Upper lobe of left lung (tissue), 6 donors: ENCODE measurements around the gene COL18A1. TPM values are rescaled to one million over a fixed set of nuclear protein-coding genes. Genes with fewer than 3 reads are reported as not detected.
"Not testable (repeated sequence)": the region's sequence is repeated elsewhere in the genome, so short reads cannot be mapped to it uniquely, and the experiment has no call there.

Source experiments
- ATAC-seq, 2 donors: fragments of 200-7000 bp; cut with Tn5 transposase; one replicate each; pipeline ENCODE4 v1.9.1; 2022; ENCODE audit warnings: mild to moderate bottlenecking in 2 of 2, moderate library complexity in 2 of 2; ENCODE audit not compliant: low FRiP score in 2 of 2
- DNase-seq, 2 donors: peaks; one replicate each; pipeline ENCODE4 v3.0.0-alpha.2; 2019 to 2020
- H3K27ac ChIP-seq, 4 donors: fragments of 200-600 bp; sonication (generic); one replicate each; pipeline ENCODE4 v1.5.1; 2016 to 2019
- H3K27me3 ChIP-seq, 4 donors: fragments of 200-600 bp; sonication (generic); one replicate each; pipeline ENCODE4 v1.5.1; 2017 to 2019
- H3K36me3 ChIP-seq, 4 donors: fragments of 200-600 bp; sonication (generic); one replicate each; pipeline ENCODE4 v1.5.1; 2016 to 2019
- H3K4me1 ChIP-seq, 4 donors: fragments of 200-600 bp; sonication (generic); one replicate each; pipeline ENCODE4 v1.5.1; 2018 to 2019
- H3K4me3 ChIP-seq, 4 donors: fragments of 200-600 bp; sonication (generic); one replicate each; pipeline ENCODE4 v1.5.1; 2017 to 2019; ENCODE audit warnings: mild to moderate bottlenecking in 2 of 4, moderate library complexity in 1 of 4
- H3K9me3 ChIP-seq, 4 donors: fragments of 200-600 bp; sonication (generic); one replicate each; pipeline ENCODE4 v1.5.1; 2018 to 2019
- CTCF ChIP-seq, 6 experiments: fragments of 450-650 bp in 4 of 6; fragments of 200-600 bp in 2 of 6; sonication (generic) in 2 of 6; IDR thresholded peaks; one replicate each; pipeline ENCODE4 v1.5.1; 2016 to 2019; ENCODE audit warnings: antibody characterized with exemption in 6 of 6
- EP300 ChIP-seq, 4 donors: sonication (generic); formaldehyde crosslinking; IDR thresholded peaks; one replicate each; pipeline ENCODE4 v1.5.1; 2017; ENCODE audit warnings: antibody characterized with exemption in 4 of 4, control low read depth in 2 of 4
- POLR2A ChIP-seq, 4 donors: fragments of 450-650 bp; IDR thresholded peaks; one replicate each; pipeline ENCODE4 v1.5.1; 2016 to 2017; ENCODE audit warnings: antibody characterized with exemption in 4 of 4, mild to moderate bottlenecking in 2 of 4
- POLR2AphosphoS5 ChIP-seq, 2 donors: sonication (generic); formaldehyde crosslinking; IDR thresholded peaks; one replicate each; pipeline ENCODE4 v1.5.1; 2017; ENCODE audit warnings: antibody characterized with exemption in 2 of 2
- WGBS, 2 donors: methylation state at CpG; one replicate each; pipeline ENCODE4 v1.1.5; 2017 to 2018; 5-methylcytosine and 5-hydroxymethylcytosine counted together
- total RNA-seq, 6 donors: library from RNA; depleted of rRNA in 4 of 6; stranded (reverse); fragments of >200 nt in 4 of 6; gene quantifications; one replicate each; pipeline versions ENCODE4 v1.1.0 to v1.2.1, GENCODE V29; 2016 to 2021
- donor health status: DM: no; HTN: no; CAD: no; lungs with moderate emphysema.
- donor health status: DM: no; HTN: yes; CAD: no; lungs with severe emphysema.

COL18A1 gene
- total RNA-seq, 6 donors from 2014 or later: 34.5 to 138 (median 70.5) TPM

DNA sequence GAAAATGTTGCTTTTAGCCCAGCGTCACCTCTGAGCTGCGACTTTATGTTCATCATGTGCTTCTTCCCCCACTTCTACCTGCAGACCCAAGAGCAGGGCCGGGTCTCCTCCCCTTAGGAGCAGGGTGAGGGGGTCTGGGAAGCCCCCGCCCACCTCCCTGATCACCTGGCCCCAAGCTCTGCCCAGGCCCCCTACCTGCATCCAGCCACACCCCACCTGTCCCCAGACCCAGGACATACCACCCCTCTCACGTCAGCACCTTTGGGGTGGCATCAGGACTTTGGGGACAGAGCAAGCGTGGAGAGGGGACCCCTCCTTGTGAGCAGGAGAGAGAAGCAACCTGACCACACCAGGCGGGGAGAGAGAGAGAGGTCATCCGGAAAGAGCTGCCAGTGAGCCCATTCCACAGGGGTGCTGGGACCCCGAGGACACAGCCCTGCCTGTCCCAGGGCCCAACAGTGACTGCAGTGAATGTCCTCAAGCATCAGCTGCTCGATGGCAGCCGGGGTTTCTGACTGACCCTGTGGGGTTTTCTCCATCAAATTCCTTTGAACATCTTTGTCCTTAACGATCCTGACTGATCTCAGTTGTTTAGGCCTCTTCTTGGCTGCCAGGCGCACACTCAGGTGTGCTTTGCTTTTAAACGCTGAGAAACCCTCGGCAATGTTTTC, 42.8 kb upstream of the COL18A1 start:
- DNase-seq (no peak), ATAC-seq (no peak)
- Histone ChIP-seq H3K9me3 (no peaks in the 10 kb centered on the region), H3K4me3 (no peak overlapping the region), H3K27me3 (no peaks in the 10 kb centered on the region), H3K4me1 (peaks cover 10 to 18% (median 17%) of the 10 kb centered on the region in 4 donors), H3K27ac (peak overlapping the region in 1 of 4 donors; percentile 94), H3K36me3 (no peaks in the 10 kb centered on the region)
- 88 to 93% methylated on average over 11 to 15 of the region's 15 CpGs for WGBS, 2 donors
- TF ChIP-seq EP300 (IDR thresholded peaks at IDR 0.05) (no peak), POLR2A (IDR thresholded peaks at IDR 0.05) (no peak), CTCF (IDR thresholded peaks at IDR 0.05) (no peak), POLR2AphosphoS5 (IDR thresholded peaks at IDR 0.05) (no peak)

- Histone ChIP-seq H3K4me1 (peaks cover 9 to 18% (median 17%) of the 10 kb centered on the region in 4 donors), H3K36me3 (no peaks in the 10 kb centered on the region), H3K4me3 (no peak overlapping the region), H3K27ac (peak overlapping the region in 2 of 4 donors; percentile 91 to 94), H3K9me3 (no peaks in the 10 kb centered on the region), H3K27me3 (no peaks in the 10 kb centered on the region)
- TF ChIP-seq POLR2A (IDR thresholded peaks at IDR 0.05) (no peak), POLR2AphosphoS5 (IDR thresholded peaks at IDR 0.05) (no peak), EP300 (IDR thresholded peaks at IDR 0.05) (no peak), CTCF (IDR thresholded peaks at IDR 0.05) (no peak)
- DNase-seq: no peak
- no peak for ATAC-seq
- 90 to 95% methylated on average over 14 of the region's 14 CpGs for WGBS, 2 donors
Observed at GRCh38 chr21:45362748-45363145, 42.2 kb upstream of the COL18A1 start.

DNA sequence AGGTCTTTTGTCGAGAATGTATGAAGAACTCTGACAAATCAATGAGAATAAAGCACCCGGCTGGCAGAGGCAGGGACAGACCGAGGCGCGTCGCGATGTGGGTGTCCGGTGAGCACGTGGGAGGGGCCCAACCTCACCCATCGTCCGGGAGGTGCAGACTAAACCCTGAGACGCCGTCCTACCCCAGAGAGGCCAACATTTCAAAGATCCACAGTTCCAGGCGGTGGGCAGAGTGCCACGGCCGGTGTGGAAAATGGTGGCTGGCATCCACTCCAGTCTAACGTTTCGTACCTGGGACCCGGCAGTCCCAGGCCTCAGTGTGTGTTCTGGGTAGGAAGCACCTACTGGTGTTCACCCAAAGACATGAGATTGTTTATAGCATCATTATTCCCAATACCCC, 41.7 kb upstream of the COL18A1 start:
- DNase-seq: not testable (repeated sequence)
- 94 to 97% methylated on average over 18 to 19 of the region's 19 CpGs for WGBS, 2 donors

GRCh38 chr21:45363921-45364467, 41.0 kb upstream of the COL18A1 start:
- ATAC-seq (peak; percentile 71 to 84), DNase-seq (peak in 1 of 2 donors; percentile 64)
- Histone ChIP-seq H3K36me3 (no peaks in the 10 kb centered on the region), H3K4me1 (peaks cover 9 to 18% (median 17%) of the 10 kb centered on the region in 4 donors), H3K27ac (peak overlapping the region; percentile 86 to 94 (median 90)), H3K4me3 (no peak overlapping the region), H3K27me3 (no peaks in the 10 kb centered on the region), H3K9me3 (no peaks in the 10 kb centered on the region)
- TF ChIP-seq CTCF (IDR thresholded peaks at IDR 0.05): no peak
- peak in 1 of 4 donors; percentile 33 for TF ChIP-seq POLR2A (IDR thresholded peaks at IDR 0.05)
- TF ChIP-seq POLR2AphosphoS5 (IDR thresholded peaks at IDR 0.05): peak; percentile 70 to 88
- peak in 3 of 4 donors; percentile 36 to 61 (median 36) for TF ChIP-seq EP300 (IDR thresholded peaks at IDR 0.05)
- WGBS, 2 donors: 29 to 30% methylated on average over 8 to 19 of the region's 19 CpGs

More for the DNA sequence above, 41.7 kb upstream of the COL18A1 start:
- H3K4me3 ChIP-seq, H3K27me3 ChIP-seq, ATAC-seq, H3K9me3 ChIP-seq, H3K36me3 ChIP-seq: not testable (repeated sequence)
- peaks cover 9 to 18% (median 17%) of the 10 kb centered on the region in 4 donors for H3K4me1 ChIP-seq
- H3K27ac ChIP-seq: peak overlapping the region; percentile 86 to 94 (median 90)

GRCh38 chr21:45364468-45365185, 40.3 kb upstream of the COL18A1 start:
- ATAC-seq (peak; percentile 5 to 57), DNase-seq (peak in 1 of 2 donors; percentile 88)
- WGBS, 2 donors: 74 to 78% methylated on average over 26 to 29 of the region's 29 CpGs

More at GRCh38 chr21:45364468-45365185, 40.3 kb upstream of the COL18A1 start:
- no peaks in the 10 kb centered on the region for H3K36me3 ChIP-seq
- H3K4me3 ChIP-seq: no peak overlapping the region
- TF ChIP-seq POLR2AphosphoS5 (IDR thresholded peaks at IDR 0.05): no peak
- no peak for TF ChIP-seq EP300 (IDR thresholded peaks at IDR 0.05)
- no peak for TF ChIP-seq CTCF (IDR thresholded peaks at IDR 0.05)
- TF ChIP-seq POLR2A (IDR thresholded peaks at IDR 0.05): no peak
- H3K4me1 ChIP-seq: peaks cover 9 to 18% (median 17%) of the 10 kb centered on the region in 4 donors
- no peaks in the 10 kb centered on the region for H3K27me3 ChIP-seq
- H3K27ac ChIP-seq: peak overlapping the region; percentile 86 to 94 (median 90)
- H3K9me3 ChIP-seq: no peaks in the 10 kb centered on the region
